Measurements from ENCODE around the gene PTK7.

PTK7 gene

GRCh38 chr6:43036712-43037111 is 39.4 kb upstream of the PTK7 start:
- Histone ChIP-seq H3K9ac (ENCODE audit: low read length) (no peak overlapping the region), H3K9me2 (replicated peaks; ENCODE audit: insufficient read depth, low read length) (no peaks in the 10 kb centered on the region), H3K27me3 (ENCODE audit: low read length) (no peaks in the 10 kb centered on the region), H3F3A (ENCODE audit: insufficient read depth) (peaks cover 6% of the 10 kb centered on the region; the same call in 1 of the 2 replicates), H3K9me3 (ENCODE audit: insufficient read depth, low read length) (no peaks in the 10 kb centered on the region), H2AFZ (ENCODE audit: low read depth, low read length, severe bottlenecking) (no peak overlapping the region), H3K27ac (ENCODE audit: low read depth, low read length) (no peak overlapping the region), H3K4me3 (ENCODE audit: insufficient read depth, low read length, poor library complexity, severe bottlenecking) (no peak overlapping the region), H3K4me2 (ENCODE audit: low read depth, low read length, poor library complexity, severe bottlenecking) (no peak overlapping the region), H3K79me2 (ENCODE audit: insufficient read depth, low read length) (no peaks in the 10 kb centered on the region), H3K36me3 (ENCODE audit: low read length) (peaks cover 4% of the 10 kb centered on the region; the same call in 1 of the 2 replicates), H4K20me1 (ENCODE audit: low read depth, low read length) (no peaks in the 10 kb centered on the region)
- no peak for TF ChIP-seq EZH2phosphoT487 (conservative IDR thresholded peaks at IDR 0.05; ENCODE audit: low read length)
- no peak for TF ChIP-seq CTCF (IDR thresholded peaks at IDR 0.05; ENCODE audit: insufficient read depth, low read length, poor library complexity, severe bottlenecking)

GRCh38 chr6:43037197-43037596 is 38.9 kb upstream of the PTK7 start:
- TF ChIP-seq EZH2phosphoT487 (conservative IDR thresholded peaks at IDR 0.05; ENCODE audit: low read length) (no peak), CTCF (IDR thresholded peaks at IDR 0.05; ENCODE audit: insufficient read depth, low read length, poor library complexity, severe bottlenecking) (no peak)
- H3K79me2 ChIP-seq (ENCODE audit: insufficient read depth, low read length) = no peaks in the 10 kb centered on the region
- no peaks in the 10 kb centered on the region for H4K20me1 ChIP-seq (ENCODE audit: low read depth, low read length)

GRCh38 chr6:43037706-43038105 is 38.4 kb upstream of the PTK7 start:
- peaks cover 4% of the 10 kb centered on the region; the same call in 1 of the 2 replicates for H3K36me3 ChIP-seq (ENCODE audit: low read length)
- H3K9me2 ChIP-seq (replicated peaks; ENCODE audit: insufficient read depth, low read length) = no peaks in the 10 kb centered on the region
- no peaks in the 10 kb centered on the region for H3K27me3 ChIP-seq (ENCODE audit: low read length)
- no peaks in the 10 kb centered on the region for H3K79me2 ChIP-seq (ENCODE audit: insufficient read depth, low read length)
- no peaks in the 10 kb centered on the region for H3K9me3 ChIP-seq (ENCODE audit: insufficient read depth, low read length)
- no peak overlapping the region for H2AFZ ChIP-seq (ENCODE audit: low read depth, low read length, severe bottlenecking)
- no peak overlapping the region for H3K9ac ChIP-seq (ENCODE audit: low read length)
- TF ChIP-seq CTCF (IDR thresholded peaks at IDR 0.05; ENCODE audit: insufficient read depth, low read length, poor library complexity, severe bottlenecking) = no peak
- TF ChIP-seq EZH2phosphoT487 (conservative IDR thresholded peaks at IDR 0.05; ENCODE audit: low read length) = no peak
- H4K20me1 ChIP-seq (ENCODE audit: low read depth, low read length) = no peaks in the 10 kb centered on the region
- H3K4me2 ChIP-seq (ENCODE audit: low read depth, low read length, poor library complexity, severe bottlenecking) = no peak overlapping the region
- H3F3A ChIP-seq (ENCODE audit: insufficient read depth) = peaks cover 6% of the 10 kb centered on the region; the same call in 1 of the 2 replicates
- H3K27ac ChIP-seq (ENCODE audit: low read depth, low read length) = no peak overlapping the region
- H3K4me3 ChIP-seq (ENCODE audit: insufficient read depth, low read length, poor library complexity, severe bottlenecking) = no peak overlapping the region

More at GRCh38 chr6:43037197-43037596, 38.9 kb upstream of the PTK7 start:
- Histone ChIP-seq H3K4me3 (ENCODE audit: insufficient read depth, low read length, poor library complexity, severe bottlenecking) (no peak overlapping the region), H3K4me2 (ENCODE audit: low read depth, low read length, poor library complexity, severe bottlenecking) (no peak overlapping the region), H3K9ac (ENCODE audit: low read length) (no peak overlapping the region), H3F3A (ENCODE audit: insufficient read depth) (peaks cover 6% of the 10 kb centered on the region; the same call in 1 of the 2 replicates), H3K27ac (ENCODE audit: low read depth, low read length) (no peak overlapping the region), H2AFZ (ENCODE audit: low read depth, low read length, severe bottlenecking) (no peak overlapping the region), H3K9me2 (replicated peaks; ENCODE audit: insufficient read depth, low read length) (no peaks in the 10 kb centered on the region), H3K27me3 (ENCODE audit: low read length) (no peaks in the 10 kb centered on the region), H3K9me3 (ENCODE audit: insufficient read depth, low read length) (no peaks in the 10 kb centered on the region), H3K36me3 (ENCODE audit: low read length) (peaks cover 4% of the 10 kb centered on the region; the same call in 1 of the 2 replicates)

Measured in SU-DHL-6 (cell line).